Effector CD4-positive, alpha-beta T cell (primary cell): ENCODE results near the gene DKK2. TPM values are rescaled to one million over a fixed set of nuclear protein-coding genes. Genes with fewer than 3 reads are reported as not detected.

Source experiments
- DNase-seq: peaks from one replicate; pipeline ENCODE4 v3.0.0-alpha.2; 2020
- total RNA-seq: gene quantifications from one replicate; lab custom pipeline; 2026; lab: John Stamatoyannopoulos, UW

DKK2 gene
- not detected for total RNA-seq

GRCh38 chr4:107035819-107036583, at the start of gene DKK2:
Gene DKK2 (minus strand): TSS chr4:107036313. CDS start chr4:107035591, 722 bp downstream.
- DNase-seq, result no peak

DNA sequence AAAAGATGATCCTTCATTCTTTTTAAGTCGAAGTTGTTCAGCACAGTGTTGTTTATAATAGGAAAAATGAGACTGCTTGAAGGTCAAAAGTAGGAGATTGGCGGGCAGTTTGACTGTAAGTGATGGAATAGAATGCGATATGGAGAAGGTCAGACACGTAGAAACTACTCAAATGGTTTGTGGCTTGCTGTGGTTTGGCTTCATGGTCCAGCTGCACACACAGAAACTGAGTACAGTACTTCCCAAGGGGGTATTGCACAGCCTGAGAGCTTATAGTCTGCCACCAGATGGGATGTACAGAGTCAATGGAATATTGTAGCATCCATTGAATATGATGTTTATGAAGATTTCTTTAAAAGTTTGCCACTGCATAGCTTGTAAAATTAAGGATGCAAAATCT, 41.1 kb upstream of the DKK2 start:
- no peak for DNase-seq

DNA sequence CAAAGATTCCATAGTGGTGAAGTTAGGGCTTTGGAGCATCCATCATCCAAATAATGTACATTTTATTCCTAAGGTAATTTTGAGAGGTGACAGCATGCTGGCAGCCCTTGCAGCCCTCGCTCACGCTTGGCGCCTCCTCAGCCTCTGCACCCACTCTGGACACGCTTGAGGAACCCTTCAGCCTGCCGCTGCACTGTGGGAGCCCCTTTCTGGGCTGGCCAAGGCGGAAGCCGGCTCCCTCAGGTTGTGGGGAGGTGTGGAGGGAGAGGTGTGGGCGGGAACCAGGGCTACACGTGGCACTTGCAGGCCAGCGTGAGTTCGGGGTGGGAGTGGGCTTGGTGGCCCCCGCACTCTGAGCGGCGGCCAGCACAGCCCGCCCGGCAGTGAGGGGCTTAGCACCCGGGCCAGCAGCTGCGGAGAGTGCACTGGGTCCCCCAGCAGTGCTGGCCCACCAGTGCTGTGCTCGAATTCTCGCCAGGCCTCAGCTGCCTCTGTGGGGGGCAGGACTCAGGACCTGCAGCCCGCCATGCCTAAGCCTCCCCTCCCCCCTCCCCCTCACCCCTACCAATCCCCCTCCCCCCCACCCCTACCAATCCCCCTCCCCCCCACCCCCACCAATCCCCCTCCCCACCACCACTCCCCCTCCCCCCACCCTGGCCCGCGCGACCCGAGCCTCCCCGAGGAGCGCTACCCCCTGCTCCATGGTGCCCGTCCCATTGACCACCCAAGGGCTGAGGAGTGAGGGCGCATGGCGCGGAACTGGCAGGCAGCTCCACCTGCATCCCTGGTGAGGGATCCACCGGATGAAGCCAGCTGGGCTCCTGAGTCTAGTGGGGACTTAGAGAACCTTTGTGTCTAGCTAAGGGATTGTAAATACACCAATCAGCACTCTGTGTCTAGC, 37.0 kb upstream of the DKK2 start:
- no peak for DNase-seq

- DNase-seq, result no peak
Observed at GRCh38 chr4:107071108-107071507, 35.0 kb upstream of the DKK2 start.

DNA sequence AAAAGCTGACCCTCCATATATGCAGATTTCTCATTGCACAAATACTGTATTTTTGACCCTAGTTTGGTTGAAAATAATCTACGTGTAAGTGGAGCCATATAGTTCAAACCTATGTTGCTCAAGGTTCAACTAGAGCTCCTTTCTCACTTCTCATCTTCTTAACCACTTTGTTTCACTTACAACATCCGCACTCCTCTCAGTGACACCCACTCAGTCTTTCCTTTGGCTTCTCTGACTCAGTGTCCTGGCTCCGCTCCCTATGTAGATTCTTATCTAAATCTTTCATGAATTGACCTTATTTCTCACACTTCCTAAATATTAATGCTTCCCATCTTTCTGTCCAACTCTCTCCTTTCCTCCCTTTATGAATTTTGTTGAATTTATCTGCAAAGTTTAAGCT, 32.9 kb upstream of the DKK2 start:
- no peak for DNase-seq

DNA sequence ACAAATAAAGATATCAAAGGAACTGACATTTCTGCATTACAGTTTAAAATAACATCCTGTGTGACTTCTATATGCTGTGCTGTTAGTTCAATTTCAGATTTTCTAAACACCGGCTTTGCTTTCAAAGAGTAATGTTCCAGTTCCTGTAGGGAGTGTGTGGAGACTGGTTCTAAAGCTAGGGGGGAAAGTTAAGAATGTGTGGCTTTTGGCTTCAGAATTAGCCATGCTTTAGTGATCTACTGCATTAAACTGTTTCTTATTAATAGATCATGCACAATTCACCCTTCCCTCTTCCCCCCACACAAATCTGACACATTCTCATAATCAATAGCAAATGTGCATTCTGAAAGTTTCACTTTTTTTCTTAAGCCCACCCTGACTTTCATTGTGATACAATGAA, 32.0 kb upstream of the DKK2 start:
- no peak for DNase-seq

GRCh38 chr4:107066621-107067020, 30.5 kb upstream of the DKK2 start:
- no peak for DNase-seq

- no peak for DNase-seq
Observed at GRCh38 chr4:107065201-107065600, 29.1 kb upstream of the DKK2 start.

GRCh38 chr4:107060388-107060787, 24.3 kb upstream of the DKK2 start:
- DNase-seq, result no peak

DNA sequence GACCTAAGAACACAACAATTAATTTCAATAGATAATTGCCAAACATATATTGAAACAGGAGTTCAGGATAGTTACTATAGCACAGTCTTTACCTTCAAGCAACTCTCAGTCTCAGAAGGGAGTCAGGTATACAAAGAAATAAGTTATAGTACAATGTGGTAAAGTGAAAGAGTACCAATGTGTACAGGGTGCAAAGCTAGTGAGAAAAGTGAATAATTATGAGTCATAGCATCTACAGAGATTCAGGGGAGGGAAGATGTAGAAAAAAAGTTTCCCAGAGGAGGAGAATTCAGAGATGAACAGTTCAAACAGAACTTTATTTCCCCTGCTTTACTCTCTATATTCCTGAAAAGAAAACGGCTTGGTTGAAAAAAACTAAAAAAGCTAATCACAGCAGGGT, 22.7 kb upstream of the DKK2 start:
- DNase-seq, result no peak

- no peak for DNase-seq
Observed at GRCh38 chr4:107050525-107051135, 14.5 kb upstream of the DKK2 start.

GRCh38 chr4:107046261-107046660, 10.1 kb upstream of the DKK2 start:
- no peak for DNase-seq

DNA sequence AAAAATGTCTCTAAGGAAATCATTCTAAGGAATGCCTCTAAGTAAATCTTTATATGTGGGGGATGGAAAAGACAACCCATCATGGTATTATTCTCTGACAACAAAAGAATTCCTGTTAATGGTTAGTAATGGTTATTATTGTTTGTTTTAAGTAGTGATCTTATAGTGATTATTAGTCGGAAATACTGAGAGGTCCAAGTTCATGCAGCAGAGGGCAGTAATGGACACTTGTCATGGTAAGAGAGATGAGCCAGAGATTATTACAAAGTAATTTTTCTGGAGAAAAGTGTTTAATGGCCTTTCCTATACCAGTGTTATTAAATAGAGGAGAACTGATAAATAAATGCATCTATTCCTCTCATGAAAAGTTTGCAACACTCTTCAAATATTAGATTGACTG, 8.1 kb upstream of the DKK2 start:
- DNase-seq, result no peak

- no peak for DNase-seq
Observed at GRCh38 chr4:107037199-107037584, 1.1 kb upstream of the DKK2 start.

DNA sequence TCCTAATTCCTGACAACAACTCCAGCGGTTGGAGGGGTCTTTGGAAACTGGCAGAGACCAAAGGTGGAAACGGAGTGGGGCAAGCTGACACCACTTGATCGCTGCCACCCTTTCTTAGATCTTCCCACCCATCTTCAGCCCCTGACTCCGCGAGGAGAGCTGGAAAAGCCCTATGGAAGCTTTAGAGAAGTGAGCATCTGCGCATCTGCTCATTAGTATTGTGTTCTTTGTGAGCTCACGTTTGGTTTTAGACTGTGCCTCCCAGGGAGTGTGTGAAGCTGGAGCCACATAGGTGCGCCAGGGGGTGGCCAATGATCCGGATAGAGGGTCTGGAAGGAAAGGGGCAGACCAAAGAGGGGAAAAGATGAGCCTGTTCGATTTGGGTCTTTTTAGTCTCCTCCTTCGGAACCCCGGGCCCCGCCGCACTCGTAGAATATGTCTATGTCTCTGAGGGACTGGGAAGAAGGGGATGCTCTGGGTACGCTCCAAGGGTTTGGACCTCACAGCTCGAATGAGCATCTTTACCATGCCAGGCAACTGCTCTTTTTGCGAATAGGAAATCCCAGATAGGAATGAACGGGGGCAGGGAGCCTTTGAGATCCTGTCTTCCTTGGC, 578 bp upstream of the DKK2 start:
- no peak for DNase-seq

DNA sequence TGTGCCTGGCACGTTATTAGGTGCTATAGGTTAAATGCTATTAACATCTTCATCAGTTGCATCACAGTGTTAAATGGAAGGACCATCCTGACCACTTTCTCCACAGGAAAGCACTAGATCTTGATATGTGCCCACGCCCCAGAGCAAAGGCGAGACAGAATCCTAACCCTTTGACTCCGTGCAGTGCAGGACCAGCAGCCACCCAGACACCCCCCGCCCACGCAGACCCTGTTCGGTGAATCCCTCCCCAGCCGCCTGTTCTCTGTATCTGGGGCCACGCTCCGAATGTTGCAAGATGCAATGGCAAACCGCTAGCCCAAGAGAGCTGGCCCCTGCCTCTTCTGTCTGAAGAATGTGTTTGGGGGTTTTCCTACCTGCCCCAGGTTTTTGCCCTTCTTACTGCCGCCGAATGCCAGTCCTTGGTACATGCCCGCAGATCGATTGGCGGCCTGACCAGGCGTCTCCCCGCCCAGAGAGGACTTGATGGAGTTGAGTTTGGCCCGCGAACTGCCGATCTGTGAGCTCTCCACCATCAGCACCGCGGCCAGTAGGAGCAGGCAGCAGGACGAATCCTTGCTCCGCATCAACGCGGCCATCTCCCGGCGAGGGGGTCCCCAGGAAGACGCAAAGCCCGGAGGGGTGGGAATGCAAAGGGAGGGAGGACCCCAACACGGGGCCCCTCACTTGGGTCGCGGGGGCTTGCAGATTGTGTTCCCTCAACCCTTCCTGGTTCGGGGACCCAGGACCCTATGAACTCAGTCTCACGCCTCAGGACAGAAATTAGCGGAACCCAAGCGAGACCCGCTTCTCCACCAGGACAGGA, 906 bp downstream of the DKK2 start:
- DNase-seq, result no peak

- no peak for DNase-seq
Observed at GRCh38 chr4:107034091-107034995, 1.8 kb downstream of the DKK2 start.

- no peak for DNase-seq
Observed at GRCh38 chr4:107027379-107027778, 8.7 kb downstream of the DKK2 start.

GRCh38 chr4:107018344-107018735, 17.8 kb downstream of the DKK2 start:
- DNase-seq, result no peak

DNA sequence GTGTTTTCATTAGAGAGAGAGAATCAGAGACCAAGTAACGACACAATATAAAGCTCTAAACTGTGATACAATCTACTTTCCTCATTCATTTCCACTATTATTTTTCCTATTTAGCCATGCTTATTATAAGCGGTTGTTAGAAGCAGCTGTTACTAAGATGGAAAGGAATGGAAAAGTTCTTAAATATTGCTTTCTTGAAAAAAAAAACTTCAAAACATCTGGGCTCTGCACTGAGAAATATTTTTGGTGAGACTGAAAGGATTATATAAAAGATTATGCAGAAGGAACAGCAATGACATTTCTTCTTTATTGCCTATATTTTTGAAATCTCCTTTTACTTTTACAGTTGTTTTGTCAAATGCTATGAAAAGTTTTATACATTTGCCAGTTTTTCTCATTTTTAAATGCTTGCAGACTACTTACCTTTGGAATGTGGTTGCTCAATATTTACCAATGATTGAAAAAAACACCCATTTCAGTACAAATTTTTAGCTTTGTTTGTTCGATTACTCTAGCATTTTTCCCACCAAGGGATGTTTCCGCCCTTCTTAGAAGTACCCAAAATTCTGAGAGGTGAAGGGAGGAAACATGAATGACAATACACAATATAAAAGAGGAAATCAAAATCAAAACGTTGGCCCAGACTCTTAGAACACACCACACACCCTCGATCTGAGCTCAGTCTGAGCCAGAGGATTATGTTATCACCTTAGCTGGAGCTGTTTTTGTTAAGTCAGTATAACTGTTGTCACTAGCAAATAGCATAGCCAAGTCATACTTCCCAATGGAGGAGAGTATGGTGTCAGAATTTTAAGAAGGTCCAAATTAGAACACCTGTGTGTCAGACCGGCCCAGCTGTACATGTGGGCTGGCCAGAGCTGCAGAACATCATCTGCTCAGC, 18.4 kb downstream of the DKK2 start:
- DNase-seq, result no peak
